ENCODE measurements around the gene SIGLEC14. TPM values are rescaled to one million over a fixed set of nuclear protein-coding genes. Genes with fewer than 3 reads are reported as not detected.

SIGLEC14 gene
- total RNA-seq, 2 donors from 2014 or later = not detected

GRCh38 chr19:51602189-51602854 lies 44.3 kb downstream of the SIGLEC14 start:
- ATAC-seq (no peak), DNase-seq (no peak)
- no peaks in the 10 kb centered on the region for H3K27me3 ChIP-seq
- no peak overlapping the region for H3K4me3 ChIP-seq
- H3K27ac ChIP-seq = no peak overlapping the region
- WGBS, 2 donors = 94 to 97% methylated on average over 20 of the region's 20 CpGs
- no peaks in the 10 kb centered on the region for H3K36me3 ChIP-seq (replicated peaks in 1 of 2; ENCODE audit: insufficient read depth in 1 of 2, low read depth in 2 of 2)
- no peaks in the 10 kb centered on the region for H3K9me3 ChIP-seq
- TF ChIP-seq, protein P1, sequence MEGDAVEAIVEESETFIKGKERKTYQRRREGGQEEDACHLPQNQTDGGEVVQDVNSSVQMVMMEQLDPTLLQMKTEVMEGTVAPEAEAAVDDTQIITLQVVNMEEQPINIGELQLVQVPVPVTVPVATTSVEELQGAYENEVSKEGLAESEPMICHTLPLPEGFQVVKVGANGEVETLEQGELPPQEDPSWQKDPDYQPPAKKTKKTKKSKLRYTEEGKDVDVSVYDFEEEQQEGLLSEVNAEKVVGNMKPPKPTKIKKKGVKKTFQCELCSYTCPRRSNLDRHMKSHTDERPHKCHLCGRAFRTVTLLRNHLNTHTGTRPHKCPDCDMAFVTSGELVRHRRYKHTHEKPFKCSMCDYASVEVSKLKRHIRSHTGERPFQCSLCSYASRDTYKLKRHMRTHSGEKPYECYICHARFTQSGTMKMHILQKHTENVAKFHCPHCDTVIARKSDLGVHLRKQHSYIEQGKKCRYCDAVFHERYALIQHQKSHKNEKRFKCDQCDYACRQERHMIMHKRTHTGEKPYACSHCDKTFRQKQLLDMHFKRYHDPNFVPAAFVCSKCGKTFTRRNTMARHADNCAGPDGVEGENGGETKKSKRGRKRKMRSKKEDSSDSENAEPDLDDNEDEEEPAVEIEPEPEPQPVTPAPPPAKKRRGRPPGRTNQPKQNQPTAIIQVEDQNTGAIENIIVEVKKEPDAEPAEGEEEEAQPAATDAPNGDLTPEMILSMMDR (IDR thresholded peaks at IDR 0.05) = no peak
- no peak for TF ChIP-seq POLR2A (IDR thresholded peaks at IDR 0.05)
- intact Hi-C loops (cut with DNase I) = no loop called here
- no peaks in the 10 kb centered on the region for H3K4me1 ChIP-seq

- no peak overlapping the region for H3K27ac ChIP-seq
- intact Hi-C loops (cut with DNase I) = no loop called here
- no peaks in the 10 kb centered on the region for H3K4me1 ChIP-seq
- H3K9me3 ChIP-seq = no peaks in the 10 kb centered on the region
- H3K4me3 ChIP-seq = no peak overlapping the region
- WGBS, 2 donors = 36 to 74% methylated on average over 12 to 59 of the region's 59 CpGs
- no peaks in the 10 kb centered on the region for H3K36me3 ChIP-seq (replicated peaks in 1 of 2; ENCODE audit: insufficient read depth in 1 of 2, low read depth in 2 of 2)
- ATAC-seq = no peak
- DNase-seq = no peak
- no peak for TF ChIP-seq POLR2A (IDR thresholded peaks at IDR 0.05)
- TF ChIP-seq, protein P1 (IDR thresholded peaks at IDR 0.05) = no peak
- no peaks in the 10 kb centered on the region for H3K27me3 ChIP-seq
These were observed 45.6 kb downstream of the SIGLEC14 start for GRCh38 chr19:51600940-51601580.

GRCh38 chr19:51599084-51599483 lies 47.5 kb downstream of the SIGLEC14 start:
- intact Hi-C loops (cut with DNase I) = loop anchor here (5.0 to 10.0 kb wide), 2 partner anchors 37 to 96 kb away; partner anchors contain the start of gene SPACA6
- H3K9me3 ChIP-seq = no peaks in the 10 kb centered on the region
- WGBS, 2 donors = 94% methylated on average over 10 of the region's 10 CpGs
- TF ChIP-seq, protein P1 (IDR thresholded peaks at IDR 0.05) = no peak
- TF ChIP-seq POLR2A (IDR thresholded peaks at IDR 0.05) = no peak
- H3K27me3 ChIP-seq = no peaks in the 10 kb centered on the region
- no peak overlapping the region for H3K4me3 ChIP-seq
- H3K36me3 ChIP-seq (replicated peaks in 1 of 2; ENCODE audit: insufficient read depth in 1 of 2, low read depth in 2 of 2) = no peaks in the 10 kb centered on the region
- no peak overlapping the region for H3K27ac ChIP-seq
- DNase-seq (no peak), ATAC-seq (no peak)
- H3K4me1 ChIP-seq = peaks cover 9% of the 10 kb centered on the region

DNA sequence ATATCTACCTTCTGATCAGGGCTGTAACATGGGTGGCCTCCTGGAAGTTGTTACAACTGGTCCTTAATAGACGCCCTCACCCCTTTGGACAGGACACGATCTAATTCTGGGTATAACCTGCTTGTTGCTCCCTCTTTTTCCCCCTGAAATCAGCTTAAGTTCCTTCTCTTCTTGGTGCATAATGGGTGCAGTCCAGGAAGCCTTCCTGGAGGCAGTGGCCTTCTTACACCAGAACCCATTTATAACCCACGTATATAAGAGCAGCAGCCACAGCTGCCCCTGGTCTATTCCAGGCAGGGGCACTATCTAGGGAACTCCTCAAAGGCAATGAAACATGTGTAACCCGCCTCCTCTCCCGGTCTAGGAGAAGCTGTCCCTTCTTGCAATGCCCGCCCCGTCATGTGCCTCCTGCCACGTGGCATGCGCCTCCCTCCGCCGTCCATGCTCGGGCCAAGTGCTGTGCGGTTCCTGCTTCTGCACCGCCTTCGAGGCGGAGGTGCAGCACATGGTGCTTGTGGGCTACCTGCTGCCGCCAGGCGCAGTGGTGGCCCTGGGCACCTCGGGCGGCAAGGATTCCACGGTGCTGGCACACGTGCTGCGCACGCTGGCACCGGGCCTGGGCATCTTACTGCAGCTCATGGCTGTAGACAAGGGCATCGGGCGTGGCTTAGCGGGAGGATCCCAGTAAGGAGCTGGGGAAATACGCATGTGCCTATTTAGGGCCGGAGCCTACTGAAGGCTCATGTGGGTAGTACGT lies 48.3 kb downstream of the SIGLEC14 start:
- ATAC-seq = no peak
- WGBS, 2 donors = 94 to 97% methylated on average over 24 to 31 of the region's 31 CpGs
- intact Hi-C loops (cut with DNase I) = loop anchor here (5.0 to 10.0 kb wide), 2 partner anchors 36 to 96 kb away; partner anchors contain the start of gene SPACA6
- no peak for DNase-seq
- no peak overlapping the region for H3K4me3 ChIP-seq
- H3K27ac ChIP-seq = no peak overlapping the region
- H3K4me1 ChIP-seq = peaks cover 13% of the 10 kb centered on the region
- no peaks in the 10 kb centered on the region for H3K36me3 ChIP-seq (replicated peaks in 1 of 2; ENCODE audit: insufficient read depth in 1 of 2, low read depth in 2 of 2)
- no peaks in the 10 kb centered on the region for H3K9me3 ChIP-seq
- H3K27me3 ChIP-seq = no peaks in the 10 kb centered on the region
- TF ChIP-seq, protein P1 (IDR thresholded peaks at IDR 0.05) = no peak
- no peak for TF ChIP-seq POLR2A (IDR thresholded peaks at IDR 0.05)

All from body of pancreas (tissue), 4 donors.